ENCODE data around the gene ST7.

ST7 gene

GRCh38 chr7:116985575-116985974 lies 32.3 kb downstream of the ST7 start:
- no peak for TF ChIP-seq MAX (IDR thresholded peaks at IDR 0.05; ENCODE audit: low read depth, low read length)
- TF ChIP-seq MYC (IDR thresholded peaks at IDR 0.05; ENCODE audit: low read depth, low read length), result no peak
- no peak for TF ChIP-seq CTCF (IDR thresholded peaks at IDR 0.05; ENCODE audit: low read depth, low read length)
- no peak for TF ChIP-seq POLR2A (IDR thresholded peaks at IDR 0.05; ENCODE audit: extremely low read depth, insufficient read length)
- no peak overlapping the region for H3K4me3 ChIP-seq (ENCODE audit: low read depth, low read length)
- DNase-seq (ENCODE audit: low read depth), result no peak

GRCh38 chr7:116986611-116987565 lies 33.6 kb downstream of the ST7 start:
- TF ChIP-seq CTCF (IDR thresholded peaks at IDR 0.05; ENCODE audit: low read depth, low read length), result no peak
- no peak for TF ChIP-seq POLR2A (IDR thresholded peaks at IDR 0.05; ENCODE audit: extremely low read depth, insufficient read length)
- no peak for TF ChIP-seq MYC (IDR thresholded peaks at IDR 0.05; ENCODE audit: low read depth, low read length)
- no peak for TF ChIP-seq MAX (IDR thresholded peaks at IDR 0.05; ENCODE audit: low read depth, low read length)
- peak; percentile 41 for DNase-seq (ENCODE audit: low read depth)
- no peak overlapping the region for H3K4me3 ChIP-seq (ENCODE audit: low read depth, low read length)

GRCh38 chr7:116988363-116988989 lies 35.2 kb downstream of the ST7 start:
- no peak for DNase-seq (ENCODE audit: low read depth)

GRCh38 chr7:116990056-116990455 lies 36.8 kb downstream of the ST7 start:
- DNase-seq (ENCODE audit: low read depth), result no peak
- no peak overlapping the region for H3K4me3 ChIP-seq (ENCODE audit: low read depth, low read length)
- TF ChIP-seq MAX (IDR thresholded peaks at IDR 0.05; ENCODE audit: low read depth, low read length) (no peak), POLR2A (IDR thresholded peaks at IDR 0.05; ENCODE audit: extremely low read depth, insufficient read length) (no peak), MYC (IDR thresholded peaks at IDR 0.05; ENCODE audit: low read depth, low read length) (no peak), CTCF (IDR thresholded peaks at IDR 0.05; ENCODE audit: low read depth, low read length) (no peak)

More at GRCh38 chr7:116988363-116988989, 35.2 kb downstream of the ST7 start:
- TF ChIP-seq POLR2A (IDR thresholded peaks at IDR 0.05; ENCODE audit: extremely low read depth, insufficient read length) (no peak), MYC (IDR thresholded peaks at IDR 0.05; ENCODE audit: low read depth, low read length) (no peak), MAX (IDR thresholded peaks at IDR 0.05; ENCODE audit: low read depth, low read length) (no peak), CTCF (IDR thresholded peaks at IDR 0.05; ENCODE audit: low read depth, low read length) (no peak)
- H3K4me3 ChIP-seq (ENCODE audit: low read depth, low read length), result no peak overlapping the region

- no peak for DNase-seq (ENCODE audit: low read depth)
- no peak overlapping the region for H3K4me3 ChIP-seq (ENCODE audit: low read depth, low read length)
- TF ChIP-seq POLR2A (IDR thresholded peaks at IDR 0.05; ENCODE audit: extremely low read depth, insufficient read length) (no peak), CTCF (IDR thresholded peaks at IDR 0.05; ENCODE audit: low read depth, low read length) (no peak), MYC (IDR thresholded peaks at IDR 0.05; ENCODE audit: low read depth, low read length) (no peak), MAX (IDR thresholded peaks at IDR 0.05; ENCODE audit: low read depth, low read length) (no peak)
Measured at GRCh38 chr7:116991233-116991632, 37.9 kb downstream of the ST7 start.
